Stimulated activated CD8-positive, alpha-beta memory T cell treated with anti-CD3 and anti-CD28 coated beads, Interleukin-2, amount 100 ng/mL, for 1 hour (primary cell): ENCODE measurements around the gene PRUNE1.

Experiments used
- DNase-seq, 2 donors: peaks; one replicate each; pipeline ENCODE4 v3.0.0-alpha.2; 2020; ENCODE audit warnings: low read depth in 2 of 2

PRUNE1 gene

GRCh38 chr1:151008244-151009205, at the start of gene PRUNE1:
PRUNE1 (plus strand) TSS chr1:151008449; CDS start chr1:151008633, 184 bp downstream.
- peak; percentile 92 to 96 for DNase-seq

- no peak for DNase-seq
These were observed 47.6 kb upstream of the PRUNE1 start for GRCh38 chr1:150960646-150961045.

- no peak for DNase-seq
These were observed 46.5 kb upstream of the PRUNE1 start for GRCh38 chr1:150961756-150962155.

GRCh38 chr1:150963321-150964163, 44.7 kb upstream of the PRUNE1 start:
- DNase-seq, result no peak

DNA sequence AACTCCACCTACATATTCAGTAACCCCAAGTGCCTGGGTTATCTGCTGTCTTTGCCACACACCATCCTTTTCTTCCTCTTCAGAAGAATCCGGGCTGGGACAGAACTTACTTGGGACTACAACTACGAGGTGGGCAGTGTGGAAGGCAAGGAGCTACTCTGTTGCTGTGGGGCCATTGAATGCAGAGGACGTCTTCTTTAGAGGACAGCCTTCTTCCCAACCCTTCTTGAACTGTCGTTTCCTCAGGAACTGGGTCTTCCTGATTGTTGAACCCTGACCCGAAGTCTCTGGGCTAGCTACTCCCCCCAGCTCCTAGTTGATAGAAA, 44.1 kb upstream of the PRUNE1 start:
- DNase-seq, result no peak

- DNase-seq, result no peak
These were observed 42.6 kb upstream of the PRUNE1 start for GRCh38 chr1:150965605-150966004.

- DNase-seq, result no peak
These were observed 42.2 kb upstream of the PRUNE1 start for GRCh38 chr1:150966011-150966410.

- no peak for DNase-seq
These were observed 40.3 kb upstream of the PRUNE1 start for GRCh38 chr1:150967936-150968335.

GRCh38 chr1:150968491-150968890, 39.8 kb upstream of the PRUNE1 start:
- DNase-seq, result no peak

GRCh38 chr1:150969626-150970025, 38.6 kb upstream of the PRUNE1 start:
- DNase-seq, result no peak

GRCh38 chr1:150970808-150971582, 37.3 kb upstream of the PRUNE1 start:
- no peak for DNase-seq

- no peak for DNase-seq
These were observed 36.4 kb upstream of the PRUNE1 start for GRCh38 chr1:150971583-150972416.

DNA sequence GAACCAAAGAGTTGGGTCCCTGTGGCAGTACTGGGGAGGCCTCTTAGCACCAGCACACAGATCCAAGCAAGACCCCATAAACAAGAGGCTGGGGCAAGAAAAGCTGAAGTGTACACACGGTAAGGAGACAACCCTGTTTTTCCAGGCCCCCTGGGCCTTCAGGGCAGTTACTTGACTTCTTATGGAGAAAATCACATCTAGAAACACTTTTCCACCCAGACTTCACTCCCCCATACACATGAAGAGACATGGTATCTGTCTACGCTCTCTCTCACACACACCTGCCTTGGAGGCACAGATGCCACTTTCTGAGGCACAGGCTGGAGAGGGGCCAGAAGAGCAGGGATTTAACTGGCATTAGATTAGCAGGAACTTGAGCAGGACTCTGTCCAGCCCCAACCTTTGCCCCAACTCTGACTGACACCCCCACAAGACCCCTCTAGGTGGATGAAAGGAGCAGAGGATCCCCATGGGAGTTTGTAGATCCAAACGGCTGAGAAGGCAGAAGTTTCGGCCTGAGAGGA, 35.8 kb upstream of the PRUNE1 start:
- no peak for DNase-seq

DNA sequence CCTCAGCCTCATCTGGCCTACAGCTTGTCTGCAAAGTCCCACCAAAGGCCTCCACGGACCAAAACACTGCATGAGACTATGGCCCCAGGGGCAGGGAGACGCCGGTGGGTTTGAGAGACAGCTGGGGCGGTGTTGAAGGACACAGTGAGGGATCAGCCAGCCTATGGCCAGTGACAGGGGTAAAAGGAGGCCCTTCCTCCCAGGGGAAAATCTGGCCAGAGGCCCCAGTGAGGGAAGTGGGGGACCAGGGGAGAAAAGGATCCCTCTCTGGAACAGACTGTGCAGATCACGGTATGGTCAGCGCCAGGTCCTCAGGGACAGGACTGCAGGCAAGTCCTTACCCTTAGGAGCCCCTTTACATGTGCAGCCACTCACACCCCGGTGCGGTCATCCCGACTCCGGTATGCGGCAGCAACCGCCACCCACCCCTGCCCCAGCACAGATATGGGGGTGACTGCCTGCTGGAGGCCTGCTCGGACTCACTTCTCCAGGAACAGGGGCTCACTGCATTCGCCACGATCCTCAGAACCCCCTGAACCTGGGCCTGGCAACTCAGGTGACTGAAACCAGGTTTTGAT, 34.9 kb upstream of the PRUNE1 start:
- no peak for DNase-seq

- DNase-seq, result no peak
These were observed 34.2 kb upstream of the PRUNE1 start for GRCh38 chr1:150973836-150974579.

DNA sequence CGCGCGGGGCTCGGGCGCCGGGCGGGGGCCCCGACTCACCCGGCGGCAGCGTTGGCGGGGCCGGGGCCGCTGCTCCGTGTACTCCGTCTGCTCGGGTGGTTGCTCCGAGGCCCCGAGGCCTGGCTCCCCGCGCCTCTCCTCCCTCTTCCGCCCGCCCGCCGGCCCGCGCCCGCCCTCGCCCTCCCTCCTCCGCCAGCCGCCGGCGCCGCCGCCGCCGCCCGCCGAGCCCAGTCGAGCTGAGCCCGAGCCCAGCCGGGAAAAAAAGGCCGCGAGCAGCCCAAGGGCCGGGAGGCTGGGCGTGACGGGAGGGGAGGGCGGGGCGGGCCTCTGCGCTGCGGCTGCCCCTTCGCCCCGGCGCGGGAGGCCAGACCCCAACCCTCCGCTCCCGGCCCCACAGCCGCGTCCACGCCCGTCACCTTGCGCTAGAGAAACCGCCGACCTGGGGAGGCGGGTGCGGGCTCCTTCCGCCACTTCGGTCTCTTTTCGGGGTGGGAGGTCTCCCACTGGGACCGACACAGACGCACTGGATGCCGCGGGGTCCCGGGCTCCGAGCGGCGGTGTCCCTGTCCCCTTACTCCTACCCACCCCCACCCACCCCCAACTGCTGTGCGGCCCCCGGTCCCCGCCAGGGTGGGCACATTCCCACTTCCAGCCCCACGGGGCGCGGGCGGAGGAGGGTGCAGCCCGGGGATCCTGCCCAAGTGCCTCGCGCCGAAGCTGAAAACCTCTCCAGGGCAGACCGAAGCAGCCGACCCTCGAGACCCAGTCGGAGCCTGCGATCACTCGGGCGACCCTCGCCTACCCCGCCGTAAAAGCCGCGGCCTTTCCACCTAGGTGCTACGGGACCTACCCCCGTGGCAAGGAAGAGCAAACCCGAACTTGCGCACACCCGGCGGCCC, 33.4 kb upstream of the PRUNE1 start, which contains the start of gene CERS2:
TSS of gene CERS2 (minus strand) at position 256 of the 899 bp plus-strand sequence. CDS start 5,745 bp downstream, outside the sequence.
- peak; percentile 50 to 64 for DNase-seq

DNA sequence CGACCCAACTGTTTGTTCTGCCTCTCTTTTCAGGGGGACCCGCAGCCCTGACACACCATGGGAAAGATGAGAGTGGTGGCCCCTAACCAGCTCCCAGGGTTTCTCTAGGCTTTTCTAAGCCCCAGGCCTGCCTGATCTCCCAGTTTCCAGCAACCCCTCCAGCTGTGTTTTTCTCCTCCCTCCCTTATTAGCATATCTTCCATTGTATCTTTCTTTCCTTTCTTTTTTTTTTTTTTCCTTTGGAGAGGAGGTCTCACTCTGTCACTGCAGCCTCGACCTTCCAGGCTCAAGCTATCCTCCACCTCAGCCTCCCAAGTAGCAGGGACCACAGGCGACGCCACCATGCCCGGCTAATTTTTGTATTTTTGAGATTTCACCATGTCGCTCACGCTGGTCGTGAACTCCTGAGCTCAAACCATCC, 31.8 kb upstream of the PRUNE1 start:
- DNase-seq, result no peak
